ENCODE results near the gene PLXNA3. TPM values are rescaled to one million over a fixed set of nuclear protein-coding genes. Genes with fewer than 3 reads are reported as not detected.

PLXNA3 gene
- total and polyA plus RNA-seq, 5 donors from 2014 or later = 0.32 to 64.6 (median 0.35) TPM

- H3K27ac ChIP-seq (ENCODE audit: insufficient read depth, low read length, poor library complexity, severe bottlenecking) = no peak overlapping the region
- Mint-ChIP-seq H3K4me3 (peak overlapping the region in 2 of 4 donors; percentile 8 to 54), H3K36me3 (peaks cover 13% of the 10 kb centered on the region), H3K9me3 (peaks cover 0 to 4% (median 0%) of the 10 kb centered on the region in 7 donors), H3K27ac (no peak overlapping the region), H3K27me3 (no peaks in the 10 kb centered on the region), H3K4me1 (peaks cover 0 to 38% (median 11%) of the 10 kb centered on the region in 4 donors)
- no peak for ATAC-seq (ENCODE audit: low read depth in 2 of 2)
- H3K27me3 ChIP-seq (ENCODE audit: control insufficient read depth, insufficient read depth, low read length) = no peaks in the 10 kb centered on the region
- H3K4me1 ChIP-seq (ENCODE audit: control insufficient read depth, insufficient read depth, low read length, poor library complexity, severe bottlenecking) = peaks cover 22% of the 10 kb centered on the region
- no peak for DNase-seq
- no peaks in the 10 kb centered on the region for H3K36me3 ChIP-seq (ENCODE audit: control insufficient read depth, insufficient read depth, low read length)
- no peak overlapping the region for H3K4me3 ChIP-seq (ENCODE audit: low read depth, low read length)
- no peaks in the 10 kb centered on the region for H3K9me3 ChIP-seq (ENCODE audit: control insufficient read depth in 2 of 2, low read length in 2 of 2)
These were observed 54.9 kb downstream of the PLXNA3 start for GRCh38 chrX:154512879-154513553.

GRCh38 chrX:154513716-154514115 lies 55.6 kb downstream of the PLXNA3 start:
- no peaks in the 10 kb centered on the region for H3K36me3 ChIP-seq (ENCODE audit: control insufficient read depth, insufficient read depth, low read length)
- ATAC-seq (ENCODE audit: low read depth in 2 of 2) = no peak
- H3K4me1 ChIP-seq (ENCODE audit: control insufficient read depth, insufficient read depth, low read length, poor library complexity, severe bottlenecking) = peaks cover 22% of the 10 kb centered on the region
- no peak overlapping the region for H3K27ac ChIP-seq (ENCODE audit: insufficient read depth, low read length, poor library complexity, severe bottlenecking)
- DNase-seq = no peak
- H3K9me3 Mint-ChIP-seq = peaks cover 0 to 4% (median 0%) of the 10 kb centered on the region in 7 donors
- no peak overlapping the region for H3K4me3 ChIP-seq (ENCODE audit: low read depth, low read length)
- H3K36me3 Mint-ChIP-seq = peaks cover 13% of the 10 kb centered on the region
- no peaks in the 10 kb centered on the region for H3K27me3 ChIP-seq (ENCODE audit: control insufficient read depth, insufficient read depth, low read length)
- peak overlapping the region in 3 of 4 donors; percentile 63 to 73 (median 66) for H3K4me3 Mint-ChIP-seq
- H3K9me3 ChIP-seq (ENCODE audit: control insufficient read depth in 2 of 2, low read length in 2 of 2) = no peaks in the 10 kb centered on the region
- H3K27me3 Mint-ChIP-seq = no peaks in the 10 kb centered on the region
- H3K27ac Mint-ChIP-seq = peak overlapping the region in 1 of 3 donors; percentile 83
- peaks cover 0 to 38% (median 11%) of the 10 kb centered on the region in 4 donors for H3K4me1 Mint-ChIP-seq

DNA sequence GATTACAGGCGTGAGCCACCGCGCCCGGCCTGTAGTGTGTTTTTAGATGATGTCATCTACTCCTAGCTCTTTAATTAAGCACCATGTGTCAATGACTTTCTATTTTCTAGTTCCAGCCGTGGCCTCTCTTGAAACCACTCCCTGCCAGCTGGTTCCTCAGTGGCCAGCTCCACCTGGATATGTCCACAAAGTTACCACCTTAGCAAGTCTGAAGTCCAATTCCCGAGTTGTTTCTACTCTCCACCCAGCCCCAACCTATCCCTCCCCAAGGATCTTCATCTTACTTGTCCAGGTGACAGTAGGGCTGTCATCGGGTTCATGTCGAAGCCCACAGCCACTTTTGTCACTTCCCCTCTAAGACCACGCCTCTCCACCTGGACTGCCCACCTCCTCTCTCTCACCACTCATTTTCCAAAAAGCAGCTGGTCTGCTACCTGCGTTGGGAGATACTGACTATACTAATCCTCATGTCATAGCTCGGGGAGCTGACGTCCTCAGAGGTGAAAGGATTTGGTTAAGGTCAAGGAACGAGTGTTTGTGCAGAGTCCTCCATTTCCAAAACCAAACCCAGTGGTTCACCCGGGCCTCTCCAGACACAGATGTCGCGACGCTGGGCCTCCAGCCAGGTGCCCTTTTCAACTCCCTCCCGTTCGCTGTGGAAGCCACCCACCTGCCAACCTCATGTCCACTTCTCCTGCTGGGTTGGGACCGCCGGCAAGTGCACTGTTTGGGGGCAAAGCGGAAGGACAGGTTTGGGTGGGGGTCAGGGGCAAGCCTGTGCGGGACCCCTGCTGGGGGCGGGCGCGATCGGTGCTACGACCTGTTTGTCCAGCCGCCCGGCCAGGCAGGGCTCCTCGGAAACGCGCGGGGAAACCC lies 57.2 kb downstream of the PLXNA3 start:
- H3K27ac Mint-ChIP-seq = peak overlapping the region; percentile 56 to 95 (median 66)
- peak overlapping the region; percentile 82 to 91 (median 86) for H3K4me3 Mint-ChIP-seq
- H3K27me3 ChIP-seq (ENCODE audit: control insufficient read depth, insufficient read depth, low read length) = no peaks in the 10 kb centered on the region
- ATAC-seq (ENCODE audit: low read depth in 2 of 2) = no peak
- H3K4me1 ChIP-seq (ENCODE audit: control insufficient read depth, insufficient read depth, low read length, poor library complexity, severe bottlenecking) = peaks cover 22% of the 10 kb centered on the region
- H3K9me3 Mint-ChIP-seq = no peaks in the 10 kb centered on the region
- no peaks in the 10 kb centered on the region for H3K9me3 ChIP-seq (ENCODE audit: control insufficient read depth in 2 of 2, low read length in 2 of 2)
- H3K36me3 ChIP-seq (ENCODE audit: control insufficient read depth, insufficient read depth, low read length) = no peaks in the 10 kb centered on the region
- H3K36me3 Mint-ChIP-seq = peaks cover 5% of the 10 kb centered on the region
- peak overlapping the region; percentile 68 for H3K4me3 ChIP-seq (ENCODE audit: low read depth, low read length)
- peak overlapping the region; percentile 71 for H3K27ac ChIP-seq (ENCODE audit: insufficient read depth, low read length, poor library complexity, severe bottlenecking)
- peaks cover 0 to 38% (median 10%) of the 10 kb centered on the region in 4 donors for H3K4me1 Mint-ChIP-seq
- no peaks in the 10 kb centered on the region for H3K27me3 Mint-ChIP-seq
- peak in 2 of 3 donors; percentile 5 to 56 for DNase-seq

DNA sequence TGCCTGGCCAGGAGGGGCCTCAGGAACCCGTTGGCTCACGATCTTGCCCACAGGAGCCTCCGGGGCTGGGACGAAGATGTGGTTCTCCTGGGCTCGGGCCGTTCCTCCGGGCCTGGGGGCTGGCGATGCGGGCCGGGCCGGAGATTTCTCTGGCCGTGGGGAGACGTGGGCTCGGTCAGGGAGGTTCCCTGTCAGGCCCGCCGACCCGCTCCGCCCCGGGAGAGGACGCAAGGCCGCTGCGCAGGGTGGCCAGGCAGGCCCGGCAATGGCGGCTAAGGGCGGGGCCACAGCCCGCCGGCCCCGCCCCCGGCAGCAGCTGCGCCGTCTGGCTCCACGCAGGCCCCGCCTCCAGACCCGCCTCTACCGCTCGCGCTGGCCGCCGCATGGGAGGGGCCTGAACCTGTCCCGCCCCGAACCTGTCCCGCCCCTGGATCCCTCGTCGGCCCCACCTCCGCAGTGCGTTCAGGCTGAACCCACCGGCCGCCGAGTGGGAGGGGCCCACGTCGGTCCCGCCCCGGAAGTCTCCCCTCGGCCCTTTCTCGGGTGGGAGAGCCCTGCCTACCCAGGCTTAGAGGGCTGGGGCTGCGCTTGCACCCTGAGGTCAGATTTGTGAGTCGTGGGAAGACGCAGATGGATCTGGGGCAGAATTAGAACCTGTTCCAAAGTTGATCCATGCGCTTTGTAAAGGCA lies 58.0 kb downstream of the PLXNA3 start, which contains the start of gene FAM3A:
FAM3A (minus strand) TSS at position 267 of the 690 bp plus-strand sequence. CDS start 460 bp downstream, outside the sequence.
- peak within 1 kb of the TSS; percentile 84 to 91 (median 88) for H3K4me3 Mint-ChIP-seq
- peaks cover 5% of the 10 kb centered on the region for H3K36me3 Mint-ChIP-seq
- Histone ChIP-seq H3K27ac (ENCODE audit: insufficient read depth, low read length, poor library complexity, severe bottlenecking) (peak within 1 kb of the TSS; percentile 71), H3K4me1 (ENCODE audit: control insufficient read depth, insufficient read depth, low read length, poor library complexity, severe bottlenecking) (peaks cover 22% of the 10 kb centered on the region), H3K36me3 (ENCODE audit: control insufficient read depth, insufficient read depth, low read length) (no peaks in the 10 kb centered on the region), H3K4me3 (ENCODE audit: low read depth, low read length) (peak within 1 kb of the TSS; percentile 80), H3K27me3 (ENCODE audit: control insufficient read depth, insufficient read depth, low read length) (no peaks in the 10 kb centered on the region), H3K9me3 (ENCODE audit: control insufficient read depth in 2 of 2, low read length in 2 of 2) (no peaks in the 10 kb centered on the region)
- peak within 1 kb of the TSS; percentile 90 to 95 (median 95) for H3K27ac Mint-ChIP-seq
- ATAC-seq (ENCODE audit: low read depth in 2 of 2) (peak; percentile 95 to 96), DNase-seq (peak; percentile 88 to 90 (median 89))
- H3K27me3 Mint-ChIP-seq = no peaks in the 10 kb centered on the region
- H3K9me3 Mint-ChIP-seq = no peaks in the 10 kb centered on the region
- H3K4me1 Mint-ChIP-seq = peaks cover 0 to 34% (median 6%) of the 10 kb centered on the region in 4 donors

DNA sequence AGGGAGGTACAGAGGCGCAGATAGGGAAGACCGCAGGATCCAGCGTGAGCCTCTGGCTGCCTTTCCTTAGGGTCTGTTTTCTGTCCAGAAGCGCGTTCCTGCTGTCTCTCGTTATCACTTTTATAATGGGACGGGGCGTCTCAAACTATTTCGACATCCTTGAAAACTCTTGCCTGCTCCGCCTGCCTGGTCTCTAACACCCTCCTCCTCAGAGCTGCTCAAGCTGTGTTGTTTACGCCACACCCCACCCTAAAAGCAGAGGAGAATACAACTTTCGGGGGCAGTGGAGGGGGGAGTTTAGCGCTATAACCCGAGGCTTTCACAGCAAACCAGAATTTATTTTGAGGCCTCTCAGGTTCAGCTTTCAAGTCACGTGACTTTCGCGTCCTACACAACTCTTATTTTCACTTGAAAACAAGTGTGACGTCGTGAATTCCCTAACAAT lies 58.6 kb downstream of the PLXNA3 start:
- Mint-ChIP-seq H3K4me3 (peak overlapping the region; percentile 51 to 89 (median 83)), H3K4me1 (peaks cover 0 to 28% (median 5%) of the 10 kb centered on the region in 4 donors), H3K36me3 (peaks cover 5% of the 10 kb centered on the region), H3K9me3 (no peaks in the 10 kb centered on the region), H3K27me3 (no peaks in the 10 kb centered on the region), H3K27ac (peak overlapping the region; percentile 90 to 95 (median 91))
- Histone ChIP-seq H3K27ac (ENCODE audit: insufficient read depth, low read length, poor library complexity, severe bottlenecking) (peak overlapping the region; percentile 71), H3K27me3 (ENCODE audit: control insufficient read depth, insufficient read depth, low read length) (no peaks in the 10 kb centered on the region), H3K9me3 (ENCODE audit: control insufficient read depth in 2 of 2, low read length in 2 of 2) (no peaks in the 10 kb centered on the region), H3K36me3 (ENCODE audit: control insufficient read depth, insufficient read depth, low read length) (no peaks in the 10 kb centered on the region), H3K4me3 (ENCODE audit: low read depth, low read length) (peak overlapping the region; percentile 80), H3K4me1 (ENCODE audit: control insufficient read depth, insufficient read depth, low read length, poor library complexity, severe bottlenecking) (peaks cover 17% of the 10 kb centered on the region)
- DNase-seq (peak in 1 of 3 donors; percentile 45), ATAC-seq (ENCODE audit: low read depth in 2 of 2) (no peak)

- H3K27ac Mint-ChIP-seq = no peak overlapping the region
- Histone ChIP-seq H3K4me1 (ENCODE audit: control insufficient read depth, insufficient read depth, low read length, poor library complexity, severe bottlenecking) (peaks cover 14% of the 10 kb centered on the region), H3K27ac (ENCODE audit: insufficient read depth, low read length, poor library complexity, severe bottlenecking) (peak overlapping the region; percentile 71), H3K27me3 (ENCODE audit: control insufficient read depth, insufficient read depth, low read length) (no peaks in the 10 kb centered on the region), H3K36me3 (ENCODE audit: control insufficient read depth, insufficient read depth, low read length) (no peaks in the 10 kb centered on the region), H3K9me3 (ENCODE audit: control insufficient read depth in 2 of 2, low read length in 2 of 2) (no peaks in the 10 kb centered on the region), H3K4me3 (ENCODE audit: low read depth, low read length) (peak overlapping the region; percentile 80)
- H3K4me3 Mint-ChIP-seq = peak overlapping the region; percentile 9 to 89 (median 51)
- no peak for DNase-seq
- peaks cover 5% of the 10 kb centered on the region for H3K36me3 Mint-ChIP-seq
- no peaks in the 10 kb centered on the region for H3K27me3 Mint-ChIP-seq
- H3K9me3 Mint-ChIP-seq = no peaks in the 10 kb centered on the region
- peaks cover 0 to 25% (median 5%) of the 10 kb centered on the region in 4 donors for H3K4me1 Mint-ChIP-seq
- no peak for ATAC-seq (ENCODE audit: low read depth in 2 of 2)
These were observed 59.2 kb downstream of the PLXNA3 start for GRCh38 chrX:154517101-154517781.

- H3K27ac ChIP-seq (ENCODE audit: insufficient read depth, low read length, poor library complexity, severe bottlenecking) = no peak overlapping the region
- no peak for DNase-seq
- Mint-ChIP-seq H3K9me3 (no peaks in the 10 kb centered on the region), H3K4me1 (peaks cover 0 to 14% (median 0%) of the 10 kb centered on the region in 4 donors), H3K36me3 (no peaks in the 10 kb centered on the region), H3K27ac (no peak overlapping the region), H3K4me3 (no peak overlapping the region), H3K27me3 (no peaks in the 10 kb centered on the region)
- H3K4me3 ChIP-seq (ENCODE audit: low read depth, low read length) = no peak overlapping the region
- H3K4me1 ChIP-seq (ENCODE audit: control insufficient read depth, insufficient read depth, low read length, poor library complexity, severe bottlenecking) = peaks cover 14% of the 10 kb centered on the region
- no peaks in the 10 kb centered on the region for H3K9me3 ChIP-seq (ENCODE audit: control insufficient read depth in 2 of 2, low read length in 2 of 2)
- no peak for ATAC-seq (ENCODE audit: low read depth in 2 of 2)
- no peaks in the 10 kb centered on the region for H3K36me3 ChIP-seq (ENCODE audit: control insufficient read depth, insufficient read depth, low read length)
- no peaks in the 10 kb centered on the region for H3K27me3 ChIP-seq (ENCODE audit: control insufficient read depth, insufficient read depth, low read length)
These were observed 61.3 kb downstream of the PLXNA3 start for GRCh38 chrX:154519389-154519788.
